CD1c-positive myeloid dendritic cell (primary cell): ENCODE measurements around the gene ALDH8A1.
"Not testable (repeated sequence)": the region's sequence is repeated elsewhere in the genome, so short reads cannot be mapped to it uniquely, and the experiment has no call there.

Experiments
- DNase-seq: peaks from one replicate; pipeline ENCODE4 v3.0.0-alpha.2; 2016; ENCODE audit errors: extremely low spot score

The ALDH8A1 gene

DNA sequence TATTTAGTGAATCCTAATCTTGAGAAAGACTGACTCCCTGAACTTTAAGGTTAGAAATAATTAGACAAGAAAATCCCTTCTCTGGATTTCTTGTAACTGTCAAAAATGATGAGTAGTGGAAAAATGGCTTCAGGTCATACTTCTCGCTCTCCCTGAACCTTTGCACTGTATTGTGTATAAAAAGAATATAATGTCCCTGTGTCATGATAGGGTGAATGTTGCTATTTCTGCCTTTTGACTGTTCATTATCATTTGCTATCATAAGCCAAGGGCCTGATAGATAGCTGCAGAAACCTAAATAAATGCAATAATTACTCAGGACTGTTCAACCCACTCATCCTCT is 39.3 kb downstream of the ALDH8A1 start:
- no peak for DNase-seq

DNA sequence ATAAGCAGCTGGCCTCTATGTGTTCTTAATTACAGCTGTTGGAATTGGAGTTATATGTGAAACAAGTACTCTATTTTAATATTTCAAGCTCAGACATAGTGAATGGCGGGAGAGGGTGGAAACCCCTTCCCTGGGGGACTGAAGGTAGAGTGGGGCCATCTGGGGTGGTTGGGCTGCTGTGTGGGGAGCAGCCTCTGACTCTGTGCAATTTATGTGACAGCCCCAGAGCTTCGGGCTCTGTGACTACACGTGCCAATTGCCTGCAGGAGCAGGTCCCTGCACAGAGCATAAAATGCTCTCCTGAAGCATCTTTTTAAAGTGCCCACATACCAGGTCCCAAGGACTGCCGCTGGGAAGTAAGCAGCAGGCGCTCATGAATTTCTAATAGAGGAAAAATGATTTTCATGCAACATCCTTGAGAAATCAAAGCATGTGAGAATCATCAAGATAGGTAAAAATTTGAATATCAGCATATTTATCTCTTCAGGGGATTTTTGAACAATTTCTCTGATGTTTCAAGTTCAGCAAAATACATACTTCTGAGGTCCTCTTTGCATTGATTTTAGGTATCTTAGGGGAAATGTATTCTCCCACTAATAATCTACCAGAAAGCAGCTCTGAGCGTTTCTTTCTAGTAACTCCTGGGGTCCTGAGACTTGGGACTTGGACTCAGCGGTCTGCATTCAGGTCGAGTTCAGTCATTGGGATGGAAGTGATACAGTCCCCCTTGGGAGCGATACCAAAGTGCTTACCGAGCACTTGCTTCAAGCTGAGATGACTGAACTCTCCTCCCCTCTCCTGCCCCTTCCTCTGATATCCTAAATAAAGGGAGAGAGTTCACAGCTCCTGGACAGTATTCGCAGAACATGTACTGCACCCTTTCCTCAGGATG is 40.0 kb downstream of the ALDH8A1 start:
- no peak for DNase-seq

DNA sequence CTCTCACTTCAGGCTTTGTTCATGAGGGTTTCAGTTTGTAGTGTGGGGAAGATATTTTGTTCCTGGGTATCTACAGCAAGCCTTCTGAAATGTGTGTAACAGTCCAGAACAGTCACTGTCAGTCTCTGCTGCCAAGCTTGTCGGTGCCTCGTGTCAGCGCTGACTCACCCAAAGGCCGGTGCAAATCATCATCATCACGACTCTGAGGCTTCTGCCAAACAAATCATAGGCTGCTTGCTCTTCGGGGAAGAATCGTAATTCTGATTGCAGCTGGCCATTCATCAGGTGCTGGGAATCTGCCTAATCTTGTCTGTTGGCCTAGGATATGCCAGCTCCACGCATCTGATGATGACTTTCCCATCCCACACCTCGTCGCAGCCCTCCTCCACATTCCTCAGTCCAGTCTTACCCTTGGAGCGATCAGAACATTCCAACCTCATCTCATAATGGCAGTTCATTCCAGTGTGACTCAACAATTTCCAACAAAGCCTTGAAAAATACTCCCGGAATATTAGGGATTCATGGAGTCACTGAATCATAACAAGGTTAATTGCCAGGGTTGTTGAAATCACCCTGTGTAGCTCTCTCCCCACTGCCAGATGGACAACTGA is 40.9 kb downstream of the ALDH8A1 start:
- DNase-seq, result no peak

DNA sequence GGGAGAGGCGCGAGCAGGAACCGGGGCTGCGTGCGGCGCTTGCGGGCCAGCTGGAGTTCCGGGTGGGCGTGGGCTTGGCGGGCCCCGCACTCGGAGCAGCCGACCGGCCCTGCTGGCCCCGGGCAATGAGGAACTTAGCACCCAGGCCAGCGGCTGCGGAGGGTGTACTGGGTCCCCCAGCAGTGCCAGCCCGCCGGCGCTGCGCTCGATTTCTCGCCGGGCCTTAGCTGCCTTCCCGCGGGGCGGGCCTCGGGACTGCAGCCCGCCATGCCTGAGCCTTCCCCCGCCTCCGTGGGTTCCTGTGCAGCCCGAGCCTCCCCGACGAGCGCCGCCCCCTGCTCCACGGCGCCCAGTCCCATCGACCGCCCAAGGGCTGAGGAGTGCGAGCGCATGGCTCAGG is 45.2 kb downstream of the ALDH8A1 start:
- DNase-seq, result not testable (repeated sequence)

DNA sequence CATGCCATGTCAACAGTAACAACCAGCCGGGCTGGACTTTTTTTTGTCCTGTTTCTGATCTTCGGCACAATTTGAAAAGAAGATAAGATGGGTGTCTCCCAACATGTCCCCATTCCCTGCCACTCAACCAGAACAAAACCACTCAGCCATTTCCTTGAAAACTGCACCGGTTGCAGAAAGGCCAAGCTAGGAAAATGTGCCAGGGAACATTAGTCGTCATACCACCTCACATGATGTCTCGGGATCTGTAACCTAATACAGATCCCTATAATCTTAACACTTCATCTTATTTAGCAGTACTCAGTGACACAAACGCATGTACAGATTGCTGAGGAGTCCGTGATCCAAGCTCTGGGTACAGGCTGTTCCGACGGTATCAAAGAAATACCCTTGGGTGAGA is 46.5 kb downstream of the ALDH8A1 start:
- no peak for DNase-seq

DNA sequence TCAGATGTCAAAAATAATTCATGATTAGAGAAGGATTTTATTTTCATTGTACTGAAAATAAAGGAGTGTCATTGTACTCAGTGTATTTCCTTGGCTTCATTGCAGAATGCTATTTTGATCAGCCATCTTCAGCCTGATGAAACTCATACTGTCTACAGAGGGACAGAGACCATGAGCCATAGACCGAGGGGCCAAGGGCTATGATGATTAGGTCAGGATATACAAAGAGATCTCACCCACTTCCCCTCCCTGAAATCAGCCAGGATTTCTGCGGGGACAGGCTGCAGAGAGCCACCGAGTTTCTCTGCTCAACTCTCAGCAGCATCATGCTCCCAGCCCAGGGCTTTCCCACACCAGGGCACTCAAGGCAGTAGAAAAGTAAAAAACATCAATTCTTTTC is 47.0 kb downstream of the ALDH8A1 start:
- DNase-seq, result no peak

DNA sequence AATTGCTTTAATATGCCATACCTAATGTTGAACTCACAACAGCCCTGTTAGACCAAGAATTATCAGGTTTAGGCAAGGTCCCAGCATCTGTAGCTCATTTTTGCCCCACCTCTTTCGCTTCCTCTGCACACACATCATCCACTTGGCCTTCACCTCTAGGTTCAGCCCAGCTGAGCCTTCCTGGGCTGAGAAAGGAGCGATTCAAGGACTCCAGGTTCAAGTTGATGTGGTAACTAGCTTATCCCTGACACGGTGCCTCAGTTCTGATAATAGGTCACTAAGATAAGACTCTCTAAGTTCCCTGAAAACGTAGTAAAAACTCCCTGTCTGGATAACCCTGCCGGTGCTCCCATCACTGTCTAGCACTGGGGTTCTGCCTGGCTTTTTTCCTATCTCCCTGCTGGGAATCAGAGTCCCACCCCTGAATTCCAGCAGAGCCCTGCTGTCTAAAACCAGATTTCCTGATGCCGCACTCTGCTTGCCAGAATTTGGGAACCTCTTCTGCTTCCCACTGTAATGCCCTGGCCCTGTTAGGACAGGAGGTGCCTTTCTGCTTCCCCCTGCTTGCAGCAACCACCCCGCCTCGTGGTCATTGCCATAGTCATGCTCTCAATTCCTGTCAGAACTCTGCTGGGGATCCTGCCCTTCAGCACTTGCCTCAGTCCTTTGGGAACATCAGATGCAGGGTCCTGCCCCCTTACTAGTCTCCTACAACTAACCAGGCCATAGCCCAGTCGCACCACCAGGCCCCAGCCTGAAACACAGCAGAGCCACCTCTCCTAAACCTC is 47.6 kb downstream of the ALDH8A1 start:
- no peak for DNase-seq

DNA sequence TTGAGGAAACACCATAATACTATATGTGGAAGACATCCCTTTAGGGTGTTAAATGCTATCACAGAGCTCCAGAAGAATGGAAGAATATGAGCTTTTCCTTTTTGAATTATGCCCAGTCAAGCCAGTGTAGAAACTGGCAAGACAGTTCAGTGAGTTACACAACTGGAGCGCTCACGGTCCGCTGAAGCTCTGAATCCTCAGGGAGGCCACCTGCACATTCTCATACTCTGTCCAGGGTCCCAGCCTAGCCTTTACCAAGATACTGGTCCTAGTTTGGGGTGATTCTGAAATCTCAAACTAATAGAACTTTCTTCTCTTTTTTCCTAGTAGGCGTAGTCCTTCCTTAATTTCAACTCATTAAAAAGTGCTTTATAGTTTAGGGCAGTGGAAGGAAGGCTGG is 51.3 kb downstream of the ALDH8A1 start:
- DNase-seq, result no peak

DNA sequence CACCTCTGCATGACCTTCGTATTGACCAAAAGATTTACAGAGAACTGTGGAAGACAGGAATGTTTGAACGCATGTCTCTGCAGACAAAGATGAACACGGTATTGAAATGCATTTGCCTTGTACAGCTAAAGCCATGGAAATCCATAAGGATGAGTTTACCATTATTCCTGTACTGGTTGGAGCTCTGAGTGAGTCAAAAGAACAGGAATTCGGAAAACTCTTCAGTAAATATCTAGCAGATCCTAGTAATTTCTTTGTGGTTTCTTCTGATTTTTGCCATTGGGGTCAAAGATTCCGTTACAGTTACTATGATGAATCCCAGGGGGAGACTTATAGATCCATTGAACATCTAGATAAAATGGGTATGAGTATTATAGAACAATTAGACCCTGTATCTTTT is 51.7 kb downstream of the ALDH8A1 start:
- not testable (repeated sequence) for DNase-seq

DNA sequence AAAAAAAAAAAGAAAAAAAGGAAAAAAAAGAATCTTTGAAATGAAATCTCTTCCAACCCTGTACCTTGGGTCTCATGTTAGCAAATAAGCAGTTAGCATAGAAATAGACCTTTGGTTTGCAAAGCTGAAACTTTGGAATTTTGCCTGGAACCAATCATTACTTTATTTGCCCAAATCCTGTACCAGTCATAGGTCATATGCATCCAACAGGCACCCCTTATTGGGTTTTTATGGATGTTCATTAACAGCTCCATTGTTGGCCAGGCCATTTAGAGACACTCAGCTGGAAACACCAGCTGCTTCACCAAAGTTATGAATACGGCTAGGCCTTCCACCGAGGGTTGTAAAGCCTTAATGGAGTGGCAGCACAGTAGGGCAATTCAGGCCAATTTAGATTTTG is 53.0 kb downstream of the ALDH8A1 start:
- DNase-seq, result no peak

DNA sequence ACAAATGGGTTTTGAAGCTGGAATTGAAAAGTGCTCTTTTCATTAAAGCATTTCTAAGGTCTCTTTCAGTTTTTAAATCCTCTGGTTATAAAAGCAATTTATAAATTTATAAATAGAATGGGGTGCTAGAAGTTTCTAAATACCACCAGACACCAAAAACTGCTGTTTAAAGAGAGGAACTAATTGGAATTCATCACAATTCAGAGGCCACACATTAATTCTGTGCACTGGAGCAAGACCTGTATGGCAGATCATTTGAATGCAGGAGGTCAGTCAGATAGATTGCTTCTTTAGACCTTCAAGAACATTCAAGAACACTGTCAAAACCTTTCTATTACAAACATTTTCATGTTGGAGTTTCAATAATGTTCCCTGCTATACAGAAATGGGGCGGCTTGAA is 55.1 kb downstream of the ALDH8A1 start:
- DNase-seq, result no peak

DNA sequence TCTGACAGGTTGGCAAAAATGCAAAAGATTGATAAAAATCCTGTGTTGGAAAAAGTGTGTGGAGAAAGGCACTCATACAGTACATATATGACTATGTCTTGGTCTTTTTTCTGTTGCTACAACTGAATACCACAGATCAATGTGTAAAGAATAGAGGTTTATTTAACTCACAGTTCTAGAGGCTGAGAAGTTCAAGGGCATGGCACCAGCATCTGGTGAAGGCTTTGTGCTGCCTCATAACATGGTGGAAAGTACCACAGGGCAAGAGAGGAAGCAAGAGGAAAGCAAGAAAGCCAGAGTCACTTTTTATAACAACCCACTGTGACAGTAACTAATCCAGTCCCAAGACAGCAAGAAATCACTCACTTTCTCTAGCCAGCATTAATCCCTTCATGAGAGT is 57.5 kb downstream of the ALDH8A1 start:
- no peak for DNase-seq

DNA sequence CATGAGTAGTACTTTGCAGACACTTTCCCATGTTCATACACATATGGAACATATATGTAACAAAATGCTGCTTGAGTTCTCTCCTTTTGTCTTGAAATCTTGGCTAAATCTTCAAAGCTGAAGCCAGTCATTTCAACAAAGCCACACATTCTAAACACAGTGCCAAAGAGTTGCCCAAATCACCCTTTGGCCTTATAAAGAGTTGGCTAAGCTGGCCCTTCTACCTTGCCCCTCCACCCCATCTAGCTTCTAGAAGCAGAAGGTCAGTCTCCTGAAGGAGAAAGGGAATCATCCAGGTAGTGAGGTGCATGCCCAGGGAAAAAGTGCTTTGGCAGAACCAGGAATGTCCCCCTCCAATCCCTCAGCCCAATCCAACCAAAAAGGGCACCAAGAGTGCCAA is 58.3 kb downstream of the ALDH8A1 start:
- DNase-seq, result no peak

DNA sequence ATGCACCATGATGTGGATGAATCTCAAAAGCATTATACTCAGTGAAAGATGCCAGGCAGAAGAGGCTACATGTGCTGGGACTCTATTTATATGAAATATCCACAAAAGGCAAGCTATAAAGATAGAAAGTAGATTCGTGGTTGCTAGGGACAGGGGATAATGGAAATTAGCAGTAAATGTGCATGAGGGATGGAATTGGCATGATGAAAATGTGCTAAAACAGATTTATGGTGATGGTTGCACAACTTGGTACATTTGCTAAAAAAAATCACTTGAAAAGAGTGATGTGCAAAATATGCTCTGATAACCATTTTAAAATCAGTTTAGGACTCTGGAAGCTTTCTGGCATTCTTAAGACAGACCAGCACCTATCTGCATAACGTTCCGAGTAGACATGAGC is 61.6 kb downstream of the ALDH8A1 start:
- no peak for DNase-seq

DNA sequence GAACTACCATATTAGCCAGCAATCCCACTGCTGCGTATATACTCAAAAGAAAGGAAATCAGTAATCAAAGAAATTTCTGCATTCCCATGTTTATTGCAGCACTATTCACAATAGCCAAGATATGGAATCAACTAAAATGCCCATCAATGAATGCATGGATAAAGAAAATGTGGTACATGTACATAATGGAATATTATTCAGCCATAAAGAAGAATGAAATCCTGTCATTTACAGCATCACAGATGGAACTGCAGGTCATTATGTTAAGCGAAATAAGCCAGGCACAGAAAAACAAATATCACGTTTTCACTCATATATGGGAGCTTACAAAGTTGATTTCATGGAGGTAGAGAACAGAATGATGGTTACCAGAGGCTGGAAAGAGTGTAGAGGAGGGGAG is 65.1 kb downstream of the ALDH8A1 start:
- DNase-seq, result no peak

DNA sequence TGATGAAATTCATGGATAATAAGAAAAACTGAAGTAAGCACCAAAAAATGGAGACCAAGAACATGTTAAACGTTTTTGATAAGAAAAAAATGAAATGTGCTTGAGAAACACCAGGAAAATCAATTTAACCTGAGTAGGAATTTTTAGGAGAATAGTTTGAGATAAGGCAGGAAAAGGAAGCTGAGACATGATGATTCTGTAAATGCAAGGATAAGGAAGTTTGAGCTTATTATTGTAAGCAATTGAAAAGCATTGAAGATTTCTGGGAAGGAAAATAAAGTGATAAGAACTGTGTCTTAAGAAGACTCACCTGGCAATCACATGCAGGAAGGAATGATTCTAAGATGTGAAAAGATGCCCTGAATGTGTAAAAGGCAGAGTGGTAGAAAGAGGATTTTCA is 66.6 kb downstream of the ALDH8A1 start:
- no peak for DNase-seq

DNA sequence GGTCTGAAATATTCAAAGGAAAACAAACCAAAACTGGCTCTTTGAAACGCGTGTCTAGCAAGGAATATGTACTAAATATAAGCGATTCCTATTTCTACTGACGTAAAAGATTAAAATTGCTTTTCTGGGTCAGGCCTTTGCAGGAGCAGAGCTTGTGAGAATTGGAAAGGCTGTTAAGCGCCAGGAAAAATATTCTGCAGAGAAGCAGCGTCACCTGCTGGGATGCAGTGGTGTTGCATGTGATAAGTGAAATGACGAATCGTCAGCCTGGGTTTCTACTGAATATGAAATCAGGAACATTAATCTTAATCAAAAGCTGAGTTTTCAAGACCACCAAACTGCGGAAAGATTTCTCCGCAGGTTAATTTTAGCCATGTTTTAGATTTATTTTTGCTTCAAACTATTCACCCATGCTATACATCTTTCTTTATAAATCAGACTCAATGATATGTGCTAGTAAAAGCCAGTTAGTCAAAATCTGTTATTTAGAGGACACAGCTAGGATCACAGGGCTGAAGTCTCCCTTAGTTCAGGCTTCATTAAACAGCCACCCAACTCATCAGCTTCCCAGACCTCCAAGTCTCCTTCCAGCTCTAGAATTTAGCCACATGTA is 67.4 kb downstream of the ALDH8A1 start:
- peak; percentile 85 for DNase-seq

DNA sequence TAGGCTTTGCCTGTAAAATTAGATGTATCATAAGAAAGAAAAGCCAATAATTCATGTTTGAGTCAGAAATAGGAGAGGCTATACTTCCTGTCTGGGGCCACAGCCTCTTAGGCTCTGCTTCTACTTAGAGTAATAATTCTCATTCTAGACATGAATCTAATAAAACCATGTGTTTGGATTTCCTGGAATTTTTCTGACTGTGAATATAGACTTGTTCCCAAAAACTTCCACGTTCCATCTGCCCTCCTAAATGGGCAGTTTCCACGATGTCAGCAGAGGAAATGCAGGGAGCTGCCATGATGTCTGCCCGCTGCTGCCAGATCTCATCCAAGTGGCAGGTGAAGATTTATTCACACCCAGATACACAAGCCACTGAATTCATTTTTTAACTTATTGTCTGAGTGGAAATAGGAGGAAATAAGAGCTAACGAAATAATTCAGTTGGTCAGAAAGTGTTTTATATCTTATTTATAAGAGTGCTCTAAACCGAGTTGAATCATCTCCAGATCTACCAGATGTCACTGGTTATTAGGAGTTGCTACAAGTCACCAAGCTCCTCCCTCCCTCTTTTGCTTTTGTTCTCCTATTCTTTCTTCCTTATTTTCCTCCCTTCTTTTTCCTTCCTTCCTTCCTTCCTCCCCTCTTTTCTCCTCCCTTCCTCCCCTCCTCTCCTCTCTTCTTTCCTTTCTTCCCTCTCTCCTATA is 69.3 kb downstream of the ALDH8A1 start:
- DNase-seq, result no peak

DNA sequence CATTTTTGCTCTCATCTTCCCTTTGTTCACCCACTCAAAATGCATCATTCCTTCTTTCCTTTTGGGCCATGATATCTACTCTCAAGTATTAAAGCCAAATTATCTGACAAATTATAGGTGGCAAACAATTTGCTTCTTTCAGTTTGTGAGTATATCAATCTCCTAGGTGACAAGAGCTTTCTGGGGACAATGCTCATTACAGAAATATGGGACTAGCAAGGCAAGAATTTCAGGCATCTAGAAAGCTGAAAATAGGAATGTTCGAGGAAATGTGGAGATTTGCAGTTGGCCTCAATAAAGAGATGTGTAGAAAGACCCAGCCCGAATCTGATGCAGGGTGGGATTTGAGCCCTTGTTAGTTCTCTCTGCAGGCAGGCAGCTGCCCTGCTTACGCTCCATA is 71.8 kb downstream of the ALDH8A1 start:
- DNase-seq, result no peak

DNA sequence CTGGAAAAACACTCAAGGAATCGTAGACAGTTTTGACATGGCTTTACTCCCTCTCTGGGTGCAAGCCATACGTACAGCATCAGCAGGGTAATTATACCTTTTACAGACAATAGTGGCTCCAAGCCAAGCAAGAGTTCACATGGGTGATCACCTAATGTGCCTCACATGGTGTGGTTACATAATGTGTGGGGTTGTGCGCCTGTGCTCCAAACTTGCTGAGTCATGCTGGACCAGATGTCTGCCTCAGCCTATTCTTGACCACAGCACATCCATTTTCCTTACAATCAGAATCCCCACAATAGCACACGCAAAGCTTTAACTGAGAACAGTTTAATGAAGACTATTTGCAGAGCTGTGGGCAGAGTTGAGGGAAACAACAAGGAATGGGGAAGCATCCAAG is 74.5 kb downstream of the ALDH8A1 start:
- no peak for DNase-seq

DNA sequence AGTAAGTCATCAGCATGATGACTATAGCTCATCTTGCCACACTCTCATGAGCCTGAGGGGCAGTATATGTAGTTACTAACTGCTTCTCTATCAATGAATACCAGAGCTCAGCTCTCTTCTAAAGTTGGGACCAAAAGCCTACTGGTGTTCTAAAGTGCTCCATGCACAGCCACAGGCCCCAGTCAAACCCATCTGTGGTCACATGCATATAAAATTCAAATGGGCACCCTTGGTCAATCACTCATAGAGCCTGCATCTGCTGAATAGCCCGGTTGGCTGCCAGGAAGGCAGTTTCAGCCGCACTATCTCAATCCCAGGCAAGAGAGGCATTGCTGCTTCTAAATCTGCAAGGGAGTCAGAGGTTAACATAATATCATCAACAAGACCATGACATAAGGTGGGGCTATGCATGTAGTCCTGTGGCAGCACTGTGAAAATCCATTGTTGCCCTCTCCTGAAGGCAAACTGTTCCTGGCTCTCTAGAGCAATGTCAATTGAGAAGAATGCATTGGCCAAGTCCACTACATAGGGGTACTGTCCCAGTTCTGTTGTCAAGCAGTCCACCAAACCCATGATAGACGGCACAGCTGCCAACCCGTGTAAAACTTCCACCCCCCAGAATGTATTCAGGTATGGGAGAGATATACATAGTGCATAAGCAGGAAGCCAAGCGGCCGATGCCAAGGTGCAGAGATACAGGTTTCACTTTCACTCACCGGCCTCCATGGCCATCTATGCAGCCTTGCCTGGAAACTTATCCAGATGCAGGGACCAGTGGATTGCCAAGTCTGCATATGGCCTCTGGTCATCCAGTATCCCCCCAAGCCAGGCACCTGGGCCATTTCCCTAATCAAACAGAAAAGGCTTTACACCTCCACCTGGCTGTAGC is 76.2 kb downstream of the ALDH8A1 start:
- DNase-seq, result no peak
